Retinal pigment epithelial cell (primary cell): ENCODE data around the gene LRP4.

Source experiments
- DNase-seq: peaks from one replicate; pipeline ENCODE4 v3.0.0-alpha.2; 2010; ENCODE audit warnings: low read depth
- H3K4me3 ChIP-seq: 2 replicates; pipeline ENCODE4 v1.5.1; 2011; ENCODE audit warnings: mild to moderate bottlenecking, low read length, control low read depth, moderate library complexity
- CTCF ChIP-seq: conservative IDR thresholded peaks from 2 replicates; pipeline ENCODE4 v1.5.1; 2011; ENCODE audit warnings: low read depth, low read length, control low read depth, inconsistent platforms

The LRP4 gene

DNA sequence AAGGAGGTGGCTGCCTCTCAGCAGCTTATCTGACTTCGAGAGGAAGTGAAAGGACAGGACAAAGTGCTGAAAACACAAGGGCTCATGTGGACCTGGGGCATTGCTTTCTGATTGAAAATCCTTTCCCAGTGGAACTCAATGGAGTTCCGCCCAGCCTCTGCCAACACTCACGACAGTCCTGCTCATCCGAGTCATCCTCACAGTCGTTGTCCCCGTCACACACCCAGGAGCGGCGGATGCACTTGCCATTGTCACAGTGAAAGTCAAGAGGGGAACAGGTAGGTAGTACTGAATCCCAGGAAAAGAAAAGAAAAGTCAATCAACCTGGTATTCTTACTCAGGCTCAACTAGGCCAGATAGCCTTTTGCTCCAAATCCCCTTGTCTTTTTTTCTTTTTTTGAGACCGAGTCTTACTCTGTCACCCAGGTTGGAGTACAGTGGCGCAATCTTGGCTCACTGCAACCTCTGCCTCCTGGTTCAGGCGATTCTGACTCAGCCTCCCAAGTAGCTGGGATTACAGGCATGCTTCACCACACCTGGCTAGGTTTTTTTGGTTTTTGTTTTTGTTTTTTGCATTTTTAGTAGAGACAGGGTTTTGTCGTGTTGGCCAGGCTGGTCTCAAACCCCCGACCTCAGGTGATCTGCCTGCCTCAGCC lies 18.1 kb downstream of the LRP4 start:
- no peak overlapping the region for H3K4me3 ChIP-seq
- no peak for TF ChIP-seq CTCF
- no peak for DNase-seq

DNA sequence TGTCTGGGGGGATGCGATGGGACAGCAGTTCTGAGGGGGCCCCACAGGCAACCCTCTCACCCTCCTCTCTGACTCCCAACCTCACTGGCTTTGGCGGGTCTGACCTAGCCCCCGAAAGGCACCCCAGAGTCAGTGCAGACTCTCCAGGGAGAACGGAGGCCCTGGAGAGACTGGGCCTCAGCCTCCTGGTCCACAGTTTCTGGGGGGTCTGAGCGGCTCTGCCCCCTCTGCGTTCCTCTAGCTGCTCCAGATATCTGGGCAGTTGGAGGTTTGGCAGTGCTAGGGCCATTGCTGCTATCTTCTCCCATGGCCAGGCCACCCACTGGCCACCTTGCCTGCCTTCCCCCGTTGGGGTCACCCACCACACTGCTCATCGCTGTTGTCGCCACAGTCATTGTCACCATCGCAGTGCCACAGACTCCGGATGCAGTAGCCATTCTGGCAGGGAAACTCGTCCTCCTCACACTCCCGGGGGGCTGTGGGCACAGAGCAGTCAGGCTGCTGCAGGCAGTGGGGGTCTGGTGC lies 18.8 kb downstream of the LRP4 start:
- TF ChIP-seq CTCF = no peak
- no peak overlapping the region for H3K4me3 ChIP-seq
- no peak for DNase-seq

DNA sequence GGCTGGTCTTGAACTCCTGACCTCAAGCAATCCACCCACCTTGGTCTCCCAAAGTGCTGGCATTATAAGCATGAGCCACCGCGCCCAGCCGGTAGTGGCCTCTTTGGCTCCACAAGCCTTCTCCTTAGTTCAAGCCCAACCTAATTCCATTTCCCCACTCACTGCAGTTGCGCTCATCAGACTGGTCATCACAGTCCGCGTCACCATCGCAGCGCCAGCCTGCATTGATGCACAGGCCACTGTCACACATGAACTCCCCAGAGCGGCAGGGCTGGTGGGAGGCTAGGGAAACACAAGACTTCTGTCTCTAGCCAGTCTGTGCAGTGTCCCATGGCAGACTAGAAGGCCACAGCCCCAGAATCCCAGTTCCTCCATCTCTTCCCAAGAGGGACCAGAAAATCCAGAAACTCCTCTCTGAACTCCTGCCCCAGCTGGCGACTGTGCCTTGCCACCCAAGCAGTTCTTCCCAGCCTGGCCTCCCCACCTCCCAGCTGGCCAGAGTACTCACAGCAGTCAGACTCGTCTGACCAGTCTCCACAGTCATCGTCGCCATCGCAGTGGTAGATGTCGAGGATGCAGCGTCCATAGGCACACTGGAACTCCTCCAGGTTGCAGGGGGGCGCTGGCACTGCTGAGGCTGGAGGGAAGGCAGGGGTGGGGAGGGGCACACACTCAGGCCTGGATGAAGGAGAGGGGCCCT lies 19.8 kb downstream of the LRP4 start:
- no peak overlapping the region for H3K4me3 ChIP-seq
- DNase-seq = no peak
- TF ChIP-seq CTCF = no peak

- DNase-seq = no peak
- TF ChIP-seq CTCF = peak; percentile 42
- H3K4me3 ChIP-seq = no peak overlapping the region
Measured at GRCh38 chr11:46896719-46897406, 21.5 kb downstream of the LRP4 start.

DNA sequence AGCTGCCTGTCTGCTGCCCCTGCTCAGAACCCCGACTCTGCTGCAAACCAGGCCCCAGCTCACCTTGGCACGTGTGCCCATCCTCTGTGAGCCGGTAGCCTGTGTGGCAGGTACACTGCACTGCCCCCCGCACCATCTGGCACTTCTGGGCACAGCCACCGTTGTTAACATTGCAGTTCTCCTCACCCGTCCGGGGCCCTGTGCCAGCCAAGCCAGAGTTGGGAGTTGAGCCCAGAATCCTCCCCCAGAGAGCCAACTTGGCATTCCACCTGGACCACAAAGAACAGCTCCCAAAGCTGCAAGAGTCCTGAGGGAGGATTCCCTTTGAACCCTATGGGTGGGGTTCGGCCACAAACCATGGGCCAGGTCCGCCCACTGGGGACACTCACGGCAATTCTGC lies 22.5 kb downstream of the LRP4 start:
- no peak for TF ChIP-seq CTCF
- no peak for DNase-seq

DNA sequence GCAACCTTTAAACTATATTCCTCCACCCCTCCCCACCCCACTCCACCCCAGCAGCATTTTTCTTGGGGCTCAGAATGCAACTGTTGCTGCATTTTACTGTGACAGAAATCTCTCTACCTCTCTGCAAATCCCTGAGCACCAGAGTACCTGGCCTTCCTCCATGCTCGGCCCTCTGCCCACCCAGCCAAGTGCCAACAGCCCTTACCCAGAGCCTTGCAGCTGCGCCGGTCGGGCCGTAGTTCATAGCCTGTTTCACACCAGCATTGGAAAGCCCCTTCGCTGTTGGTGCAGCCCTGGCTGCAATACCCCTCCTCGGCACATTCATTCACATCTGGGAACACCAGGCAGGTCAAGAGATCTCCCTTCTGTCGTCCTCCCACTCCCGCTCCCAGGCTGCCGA lies 23.4 kb downstream of the LRP4 start:
- DNase-seq = no peak
- no peak for TF ChIP-seq CTCF
- no peak overlapping the region for H3K4me3 ChIP-seq

More for the DNA sequence above, 22.5 kb downstream of the LRP4 start:
- no peak overlapping the region for H3K4me3 ChIP-seq

GRCh38 chr11:46894506-46894905 lies 23.8 kb downstream of the LRP4 start:
- no peak overlapping the region for H3K4me3 ChIP-seq
- no peak for DNase-seq
- TF ChIP-seq CTCF = no peak
